AG10803 (cell line): ENCODE measurements around the gene OR4D10.
"Not testable (repeated sequence)": the region's sequence is repeated elsewhere in the genome, so short reads cannot be mapped to it uniquely, and the experiment has no call there.

Experiments
- DNase-seq: peaks from one replicate; pipeline ENCODE4 v3.0.0; 2010; ENCODE audit warnings: low read depth
- H3K4me3 ChIP-seq: 2 replicates; pipeline ENCODE4 v1.5.1; 2011; ENCODE audit warnings: mild to moderate bottlenecking, low read length, control low read depth
- CTCF ChIP-seq: conservative IDR thresholded peaks from 2 replicates; pipeline ENCODE4 v1.5.1; 2011; ENCODE audit warnings: mild to moderate bottlenecking, low read length, control low read depth, inconsistent platforms

The OR4D10 gene

DNA sequence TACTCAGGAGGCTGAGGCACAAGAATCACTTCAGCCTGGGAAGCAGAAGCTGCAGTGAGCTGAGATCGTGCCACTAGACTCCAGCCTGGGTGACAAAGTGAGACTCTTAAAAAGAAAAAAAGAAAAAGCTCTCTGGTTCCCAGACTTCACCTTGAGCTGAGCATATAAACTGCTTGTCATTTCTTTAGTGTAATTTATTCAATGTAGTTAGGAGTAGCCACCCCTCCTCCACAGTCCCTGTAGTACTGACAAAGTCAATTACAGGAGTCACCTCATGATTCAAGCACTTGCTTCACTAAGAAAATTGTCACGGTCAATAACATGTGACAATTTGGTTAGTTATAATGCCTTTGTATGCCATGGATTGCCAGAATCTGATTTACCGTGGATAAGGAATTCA lies 7.2 kb downstream of the OR4D10 start:
- no peak overlapping the region for H3K4me3 ChIP-seq
- no peak for TF ChIP-seq CTCF
- DNase-seq = no peak

DNA sequence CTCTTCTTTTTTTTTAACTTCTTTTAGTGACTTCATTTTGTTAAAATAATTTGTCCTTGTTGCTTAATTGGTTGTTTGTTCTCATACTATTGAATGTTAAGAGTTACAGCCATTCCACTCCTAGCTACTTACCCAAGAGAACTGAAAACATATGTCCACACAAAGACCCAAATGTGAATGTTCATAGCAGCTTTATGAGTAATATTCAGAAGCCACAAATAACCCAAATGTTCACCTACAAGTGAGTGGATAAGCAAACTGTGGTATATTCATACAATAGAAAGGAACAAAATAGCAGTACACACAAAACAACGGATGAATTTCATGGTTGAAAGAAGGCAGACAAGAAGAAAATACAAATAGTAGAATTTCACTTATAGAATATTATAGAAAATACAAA lies 28.8 kb downstream of the OR4D10 start:
- no peak for DNase-seq
- no peak overlapping the region for H3K4me3 ChIP-seq
- no peak for TF ChIP-seq CTCF

DNA sequence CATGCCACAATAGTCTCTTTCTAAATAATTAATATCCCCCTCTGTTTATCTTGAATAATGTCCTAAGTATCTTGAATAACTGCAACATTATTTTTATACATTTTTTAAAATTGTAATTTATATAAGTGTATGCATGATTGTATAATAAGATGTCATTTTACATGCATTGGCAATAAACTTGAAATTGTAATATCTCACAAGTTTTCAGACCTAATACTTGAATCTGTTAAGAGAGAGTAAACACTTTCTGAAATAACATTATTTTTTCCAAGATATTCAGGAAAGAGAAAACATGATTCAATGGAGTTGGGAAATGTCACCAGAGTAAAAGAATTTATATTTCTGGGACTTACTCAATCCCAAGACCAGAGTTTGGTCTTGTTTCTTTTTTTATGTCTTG lies 30.2 kb downstream of the OR4D10 start, which contains the start of gene OR4D11:
Gene OR4D11, plus strand, starts transcription at position 301 of the 400 bp plus-strand sequence. Its CDS starts 0 bp downstream, at position 301.
- TF ChIP-seq CTCF = no peak
- no peak for DNase-seq
- H3K4me3 ChIP-seq = no peak within 1 kb of the TSS

- DNase-seq = no peak
- no peak for TF ChIP-seq CTCF
These were observed 38.0 kb downstream of the OR4D10 start, which contains the start of gene OR4D9 for GRCh38 chr11:59510941-59511589. TSS of gene OR4D9 (plus strand) at chr11:59511539. CDS start at chr11:59514913, 3,374 bp downstream.

DNA sequence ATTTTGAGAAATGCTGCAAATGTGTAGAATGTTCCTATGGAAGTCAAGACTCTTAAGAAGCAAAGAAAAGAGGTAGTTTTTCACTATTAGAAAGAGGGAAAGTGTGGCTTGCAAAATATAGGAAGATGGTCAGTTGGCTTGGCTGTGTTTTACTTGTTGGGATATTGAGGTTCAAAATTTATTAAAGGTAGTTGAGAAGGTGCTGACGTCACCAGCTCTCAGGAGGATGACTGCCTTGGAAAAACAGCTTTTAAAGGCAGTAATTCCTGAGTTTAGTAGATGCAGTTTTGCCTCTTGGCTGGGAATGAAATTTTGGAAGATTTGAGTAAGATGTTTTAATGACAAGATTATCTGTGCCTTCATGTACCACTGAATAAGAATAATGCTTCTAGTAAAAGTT lies 38.6 kb downstream of the OR4D10 start:
- TF ChIP-seq CTCF = no peak
- DNase-seq = no peak
- no peak overlapping the region for H3K4me3 ChIP-seq

More at GRCh38 chr11:59510941-59511589, 38.0 kb downstream of the OR4D10 start, which contains the start of gene OR4D9:
- no peak within 1 kb of the TSS for H3K4me3 ChIP-seq

DNA sequence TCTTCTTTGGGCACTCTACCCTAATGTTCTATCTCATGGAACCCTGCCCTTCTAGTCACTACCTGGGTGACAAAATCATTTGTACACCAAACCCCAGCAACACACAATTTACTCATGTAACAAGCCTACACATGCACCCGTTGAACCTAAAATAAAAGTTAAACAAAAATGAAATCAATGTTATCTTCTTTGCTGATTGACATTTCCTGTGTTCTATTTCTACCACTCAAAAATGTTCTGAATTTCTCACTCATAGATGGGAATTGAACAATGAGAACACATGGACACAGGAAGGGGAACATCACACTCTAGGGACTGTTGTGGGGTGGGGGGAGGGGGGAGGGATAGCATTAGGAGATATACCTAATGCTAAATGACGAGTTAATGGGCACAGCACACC lies 47.0 kb downstream of the OR4D10 start:
- DNase-seq, H3K4me3 ChIP-seq: not testable (repeated sequence)

DNA sequence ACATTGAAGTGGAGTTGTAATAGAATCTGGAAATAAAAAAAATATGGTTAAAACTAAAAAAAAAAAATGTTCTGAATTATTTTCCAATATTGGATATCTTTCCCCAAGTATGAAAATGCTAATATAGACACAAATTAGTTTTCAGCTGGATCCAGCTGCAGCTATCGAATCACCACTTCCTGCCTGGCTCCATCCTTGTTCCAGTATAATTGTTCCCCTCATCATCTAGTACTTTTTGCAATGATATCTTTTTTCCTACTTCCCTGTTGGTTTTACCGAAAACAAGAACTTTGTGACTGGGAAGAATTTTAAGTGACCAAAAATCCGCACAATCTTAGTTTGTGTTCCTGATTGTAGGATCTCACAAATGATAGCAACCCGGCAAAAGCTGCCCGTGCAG lies 47.6 kb downstream of the OR4D10 start:
- DNase-seq = no peak
- TF ChIP-seq CTCF = no peak
- no peak overlapping the region for H3K4me3 ChIP-seq
